ENCODE data around the gene CBARP.

Gene CBARP

GRCh38 chr19:1258163-1258492, 20.3 kb upstream of the CBARP start:
- no peak overlapping the region for H3K4me3 ChIP-seq (ENCODE audit: low read depth, low read length)
- no peak for TF ChIP-seq CTCF (IDR thresholded peaks at IDR 0.05; ENCODE audit: insufficient read depth, low read length, missing control alignments)
- CTCF ChIA-PET, result interaction anchor here (6.4 kb wide), 1 partner anchor 10 kb away, joined by 69 read pairs; the partner anchor contains the start of gene CIRBP
- DNase-seq (ENCODE audit: low read depth, low spot score), result no peak
- POLR2A ChIA-PET, result interaction anchor here (1.1 to 7.6 kb wide), 3 partner anchors 7 to 15 kb away, joined by 4 to 188 read pairs (median 36); partner anchors contain the start of gene CIRBP

GRCh38 chr19:1257475-1258162, 19.8 kb upstream of the CBARP start:
- DNase-seq (ENCODE audit: low read depth, low spot score), result no peak
- ChIA-PET CTCF (interaction anchor here (2.8 to 6.4 kb wide), 2 partner anchors 10 to 14 kb away, joined by 18 to 69 read pairs; partner anchors contain the start of gene CIRBP), POLR2A (interaction anchor here (1.1 to 7.6 kb wide), 4 partner anchors 7 to 16 kb away, joined by 4 to 188 read pairs (median 22); partner anchors contain the start of gene CIRBP)
- no peak for TF ChIP-seq CTCF (IDR thresholded peaks at IDR 0.05; ENCODE audit: insufficient read depth, low read length, missing control alignments)
- H3K4me3 ChIP-seq (ENCODE audit: low read depth, low read length), result no peak overlapping the region

- POLR2A ChIA-PET, result interaction anchor here (2.1 to 7.6 kb wide), 2 partner anchors 8 to 12 kb away, joined by 8 to 188 read pairs; partner anchors contain the start of gene CIRBP
These were observed 19.1 kb upstream of the CBARP start for GRCh38 chr19:1256646-1257474.

GRCh38 chr19:1255186-1256161, 17.7 kb upstream of the CBARP start:
- no peak overlapping the region for H3K4me3 ChIP-seq (ENCODE audit: low read depth, low read length)
- CTCF ChIA-PET, result interaction anchor here (0.9 to 6.4 kb wide), 3 partner anchors 12 to 15 kb away, joined by 4 to 69 read pairs (median 18); partner anchors contain the start of gene CIRBP
- no peak for TF ChIP-seq CTCF (IDR thresholded peaks at IDR 0.05; ENCODE audit: insufficient read depth, low read length, missing control alignments)
- no peak for DNase-seq (ENCODE audit: low read depth, low spot score)
- POLR2A ChIA-PET, result interaction anchor here (1.5 to 7.6 kb wide), 3 partner anchors 9 to 20 kb away, joined by 4 to 188 read pairs (median 8); partner anchors contain the start of genes CIRBP and FAM174C

More at GRCh38 chr19:1256646-1257474, 19.1 kb upstream of the CBARP start:
- no peak for TF ChIP-seq CTCF (IDR thresholded peaks at IDR 0.05; ENCODE audit: insufficient read depth, low read length, missing control alignments)
- no peak for DNase-seq (ENCODE audit: low read depth, low spot score)
- CTCF ChIA-PET, result interaction anchor here (2.8 to 6.4 kb wide), 2 partner anchors 11 to 13 kb away, joined by 18 to 69 read pairs; partner anchors contain the start of gene CIRBP
- no peak overlapping the region for H3K4me3 ChIP-seq (ENCODE audit: low read depth, low read length)

GRCh38 chr19:1254530-1255185, 16.9 kb upstream of the CBARP start:
- TF ChIP-seq CTCF (IDR thresholded peaks at IDR 0.05; ENCODE audit: insufficient read depth, low read length, missing control alignments), result no peak
- CTCF ChIA-PET, result interaction anchor here (2.8 to 6.4 kb wide), 2 partner anchors 11 to 13 kb away, joined by 18 to 69 read pairs; partner anchors contain the start of gene CIRBP
- POLR2A ChIA-PET, result interaction anchor here (1.5 to 7.6 kb wide), 2 partner anchors 10 to 21 kb away, joined by 4 to 188 read pairs; partner anchors contain the start of gene FAM174C
- DNase-seq (ENCODE audit: low read depth, low spot score), result no peak
- H3K4me3 ChIP-seq (ENCODE audit: low read depth, low read length), result no peak overlapping the region

Measured in AG04449 (cell line).